Mucosa of gallbladder (tissue), 1 donor: ENCODE results near the gene KRR1. TPM values are rescaled to one million over a fixed set of nuclear protein-coding genes. Genes with fewer than 3 reads are reported as not detected.

ENCODE experiments used
- DNase-seq: peaks from one replicate; pipeline ENCODE4 v3.0.0-alpha.2; 2020; ENCODE audit warnings: low spot score
- total RNA-seq: library from RNA; stranded (reverse); gene quantifications from one replicate; pipeline ENCODE4 v1.2.1, GENCODE V29; 2021
- donor health status: DM: no; HTN: no; CAD: no.

KRR1 gene
- total RNA-seq: 34.4 TPM

- DNase-seq: peak; percentile 96
Observed at GRCh38 chr12:75511116-75512048, at the start of gene KRR1. Gene KRR1, minus strand, starts transcription at chr12:75511609. Its CDS starts 12 bp downstream, at chr12:75511597.

DNA sequence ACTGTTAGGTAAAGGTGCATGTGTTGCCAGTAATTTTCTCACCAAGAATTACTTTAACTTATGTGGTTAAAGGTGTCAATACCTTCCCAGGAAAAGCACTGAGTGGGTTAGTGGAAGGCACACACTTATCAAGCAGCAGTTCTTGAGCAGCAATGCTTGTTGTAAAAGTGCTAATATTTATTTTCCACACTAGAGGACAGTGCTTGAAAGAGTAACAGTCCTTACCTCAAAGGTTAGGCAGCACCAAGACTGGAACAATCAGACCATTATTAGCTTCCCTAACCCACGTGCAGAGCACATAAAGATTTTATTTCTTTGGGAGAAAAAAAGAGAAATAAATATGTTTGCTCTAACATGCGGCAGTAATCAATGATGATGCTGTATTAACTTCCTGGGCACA is 48.8 kb upstream of the KRR1 start:
- no peak for DNase-seq

GRCh38 chr12:75558287-75558686 is 46.9 kb upstream of the KRR1 start:
- DNase-seq: no peak

- no peak for DNase-seq
Observed at GRCh38 chr12:75556311-75556899, 45.0 kb upstream of the KRR1 start.

- DNase-seq: no peak
Observed at GRCh38 chr12:75554556-75554880, 43.1 kb upstream of the KRR1 start.

DNA sequence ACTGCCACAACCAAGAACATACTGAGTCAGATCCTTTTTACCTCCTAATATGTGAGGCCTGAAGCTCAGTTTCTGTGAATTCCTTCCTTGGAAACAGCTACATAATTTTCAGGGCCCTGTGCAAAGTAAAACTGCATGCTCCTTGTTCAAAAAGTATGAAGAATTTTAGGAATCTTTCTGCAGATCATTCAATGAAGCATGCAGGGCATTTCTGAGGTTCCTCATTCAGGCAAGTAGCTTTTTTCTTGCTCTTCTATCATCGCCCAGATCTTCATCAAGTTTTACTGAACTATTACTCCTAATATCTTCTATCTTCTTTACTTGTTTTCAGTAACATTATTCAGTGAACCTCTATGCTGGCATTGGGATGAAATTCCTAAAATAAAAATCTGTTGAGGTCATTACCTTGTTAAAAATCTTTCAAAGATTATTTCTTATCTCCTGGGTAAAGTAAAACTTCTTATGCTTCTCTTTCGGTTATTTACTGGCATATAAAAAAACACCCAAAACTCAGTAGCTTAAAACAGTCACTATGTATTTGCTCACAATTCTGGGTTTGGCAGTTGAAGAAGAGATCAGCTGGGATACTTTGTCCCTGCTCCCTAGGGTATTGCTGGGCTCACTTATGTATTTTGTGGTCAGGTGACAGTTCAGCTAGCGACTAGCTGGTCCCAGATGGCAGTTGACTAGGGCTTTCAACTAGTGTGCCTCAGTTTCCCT is 42.6 kb upstream of the KRR1 start:
- DNase-seq: no peak

- no peak for DNase-seq
Observed at GRCh38 chr12:75553398-75553797, 42.0 kb upstream of the KRR1 start.

DNA sequence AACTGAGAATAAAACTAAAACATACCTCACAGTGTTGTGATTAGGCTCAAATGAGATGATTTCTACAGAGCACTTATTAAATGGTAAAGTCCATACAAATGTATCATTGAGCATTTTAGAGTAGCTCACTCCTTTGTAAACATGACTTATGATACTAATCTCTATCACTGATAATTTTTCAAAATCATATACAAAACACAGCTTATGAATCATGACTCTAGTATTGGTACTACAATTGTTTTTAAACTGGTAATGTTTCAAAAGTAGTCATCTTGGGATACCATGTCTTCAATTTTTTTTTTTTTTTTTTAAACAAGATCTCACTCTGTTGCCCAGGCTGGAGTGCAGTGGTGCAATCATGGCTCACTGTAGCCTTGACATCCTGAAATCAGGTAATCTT is 40.1 kb upstream of the KRR1 start:
- no peak for DNase-seq

- DNase-seq: peak; percentile 23
Observed at GRCh38 chr12:75550401-75551240, 39.2 kb upstream of the KRR1 start.

- DNase-seq: no peak
Observed at GRCh38 chr12:75549989-75550388, 38.6 kb upstream of the KRR1 start.

DNA sequence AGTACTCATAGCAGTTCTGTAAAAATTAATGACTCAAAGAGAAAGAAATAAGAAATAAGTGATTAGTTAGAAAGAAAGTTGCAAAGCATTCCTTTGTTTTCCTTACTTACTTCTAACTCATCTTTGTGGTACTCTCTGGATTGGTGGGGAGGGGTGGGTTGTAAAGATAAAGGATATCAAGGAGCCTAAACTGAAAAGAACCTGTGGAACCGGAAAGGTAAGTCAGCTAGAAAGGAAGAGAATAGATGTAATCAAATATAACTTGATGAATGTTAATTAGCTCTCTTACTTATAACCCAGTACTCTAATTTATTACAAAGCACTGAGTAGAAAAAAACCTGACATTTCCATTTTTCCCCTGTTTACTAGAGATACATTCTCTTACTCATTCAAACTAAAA is 37.5 kb upstream of the KRR1 start:
- DNase-seq: no peak

DNA sequence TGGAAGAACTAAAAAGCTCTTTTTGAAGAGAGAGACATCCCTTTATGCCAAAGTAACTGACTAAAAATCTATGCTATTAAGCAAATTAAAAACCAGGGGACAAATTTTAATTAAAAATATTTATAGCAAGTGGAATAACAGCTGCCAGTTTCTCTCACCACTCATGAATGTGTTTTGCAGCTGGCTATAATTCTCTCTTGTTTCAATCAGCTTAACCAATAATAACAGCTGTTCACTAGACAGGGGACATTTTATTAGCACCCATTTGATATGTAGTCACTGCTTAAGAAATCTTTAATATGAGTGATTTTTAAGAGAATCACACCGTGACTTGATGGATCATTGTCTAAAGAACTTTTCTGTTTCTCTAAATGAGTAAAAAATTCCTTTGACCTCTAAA is 34.2 kb upstream of the KRR1 start:
- DNase-seq: no peak

DNA sequence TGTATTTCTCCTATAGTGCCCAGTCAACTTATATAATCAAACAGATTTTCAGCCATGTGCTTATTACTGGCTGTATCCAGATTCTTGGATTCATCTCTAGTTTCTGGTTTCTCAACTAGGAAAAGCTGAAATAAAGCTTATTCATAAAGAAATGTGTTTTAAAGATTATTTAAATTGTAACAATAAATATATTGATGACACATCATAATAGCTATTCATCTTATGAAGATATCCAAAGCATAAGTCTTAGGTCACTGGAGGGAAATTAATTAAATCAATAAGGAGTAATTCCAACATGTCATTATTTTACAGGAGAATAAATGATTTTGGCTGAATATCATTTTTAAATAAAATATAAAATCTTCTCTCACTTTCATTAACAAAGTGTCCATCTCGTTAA is 32.1 kb upstream of the KRR1 start:
- no peak for DNase-seq

DNA sequence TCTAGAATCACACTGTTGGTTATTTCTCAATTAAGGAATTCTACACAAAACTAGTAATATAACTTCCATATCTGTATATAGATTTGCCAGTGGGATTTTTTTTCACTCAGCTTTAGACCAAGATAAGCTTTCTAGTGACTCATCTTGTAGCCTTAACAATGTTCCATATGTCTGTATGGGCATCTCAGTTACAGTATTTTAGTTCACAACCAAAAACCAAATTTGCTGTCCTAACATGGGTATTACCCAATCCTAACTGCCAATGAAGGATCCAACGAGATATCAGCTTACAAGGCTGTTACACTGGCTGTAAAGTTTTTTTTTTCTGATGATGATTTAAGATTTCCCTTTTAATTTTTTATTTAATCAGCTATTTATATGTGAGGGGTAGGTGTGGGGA is 31.5 kb upstream of the KRR1 start:
- DNase-seq: no peak

- DNase-seq: no peak
Observed at GRCh38 chr12:75539889-75540288, 28.5 kb upstream of the KRR1 start.

GRCh38 chr12:75533239-75533638 is 21.8 kb upstream of the KRR1 start:
- DNase-seq: no peak

- DNase-seq: no peak
Observed at GRCh38 chr12:75529826-75530225, 18.4 kb upstream of the KRR1 start.

DNA sequence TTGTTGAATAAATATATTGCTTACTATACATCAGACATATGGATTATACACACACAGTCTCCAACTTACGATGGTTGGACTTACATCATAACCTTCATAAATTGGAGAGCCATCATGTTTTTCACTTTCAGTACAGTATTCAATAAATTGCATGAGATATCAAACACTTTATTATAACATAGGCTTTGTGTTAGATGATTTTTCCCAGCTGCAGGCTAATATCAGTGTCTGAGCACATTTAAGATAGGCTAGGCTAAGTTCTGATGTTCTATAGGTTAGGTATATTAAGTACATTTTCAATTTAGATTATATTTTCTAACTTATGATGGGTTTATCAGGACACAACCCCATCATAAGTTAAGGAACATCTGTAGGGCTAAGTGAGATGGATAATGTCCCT is 17.9 kb upstream of the KRR1 start:
- DNase-seq: no peak

DNA sequence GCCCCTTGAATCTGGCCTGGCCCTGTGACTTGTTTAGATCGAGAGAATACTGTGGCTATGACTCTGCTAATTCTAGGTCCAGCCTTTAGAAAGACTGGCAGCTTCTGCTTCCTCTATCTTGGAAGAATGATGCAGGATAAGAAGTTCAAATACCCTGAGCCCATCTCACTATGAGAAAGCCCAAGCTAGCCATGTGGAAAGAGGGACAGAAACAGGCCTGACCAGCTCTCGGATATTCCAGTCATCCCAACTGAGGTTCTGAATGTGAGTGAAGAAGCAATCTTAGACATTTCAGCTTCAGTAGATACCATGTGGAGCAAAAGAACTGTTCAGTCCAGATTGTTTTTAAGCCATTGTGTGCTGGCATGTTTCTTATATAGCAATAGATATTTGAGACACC is 17.3 kb upstream of the KRR1 start:
- no peak for DNase-seq

DNA sequence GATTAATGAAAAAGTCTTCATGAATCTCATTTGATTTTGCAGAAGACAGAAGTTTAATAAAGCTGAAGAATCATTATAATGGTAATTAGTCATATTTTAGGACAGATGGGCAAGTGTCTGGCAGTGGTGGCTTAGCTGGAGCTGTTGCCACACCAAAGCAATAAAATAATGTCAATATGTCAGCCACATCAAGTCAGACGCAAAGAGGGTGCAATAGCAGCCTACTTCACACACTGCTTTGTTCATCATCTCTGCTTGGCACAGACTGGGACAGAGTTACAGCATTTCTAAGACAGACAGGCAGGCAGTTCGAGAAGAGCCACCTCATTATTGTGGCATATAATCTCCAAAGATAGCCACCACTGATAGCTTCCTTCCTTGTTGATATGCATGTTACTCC is 16.9 kb upstream of the KRR1 start:
- no peak for DNase-seq

- DNase-seq: no peak
Observed at GRCh38 chr12:75526655-75527511, 15.5 kb upstream of the KRR1 start.
